ENCODE results near the gene SLC15A1. TPM values are rescaled to one million over a fixed set of nuclear protein-coding genes. Genes with fewer than 3 reads are reported as not detected.

Gene SLC15A1
- total RNA-seq, 5 donors from 2014 or later (not counting 1 experiment from before 2014, with no cell fraction given): 0.10 to 0.18 TPM; not detected in 3

DNA sequence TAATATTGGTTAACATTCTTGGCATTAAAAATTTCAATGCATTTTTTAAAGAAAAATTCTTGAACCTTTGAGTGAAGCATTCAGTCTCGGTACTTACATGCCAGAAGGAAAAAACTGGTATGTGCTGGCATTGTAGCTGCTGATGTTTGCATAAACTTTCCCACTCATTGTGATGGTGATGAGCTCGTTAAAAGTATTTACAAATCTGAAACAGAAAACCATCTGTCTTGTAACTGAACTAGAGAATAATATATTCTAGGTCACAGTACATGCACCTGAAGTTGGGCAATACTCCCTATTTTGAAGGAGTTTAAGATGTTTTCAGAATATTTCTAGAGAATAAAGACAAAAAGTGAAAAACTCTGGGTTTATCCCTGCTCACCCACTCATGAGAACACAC lies 64.1 kb downstream of the SLC15A1 start:
- POLR2A ChIA-PET: no interaction called here

DNA sequence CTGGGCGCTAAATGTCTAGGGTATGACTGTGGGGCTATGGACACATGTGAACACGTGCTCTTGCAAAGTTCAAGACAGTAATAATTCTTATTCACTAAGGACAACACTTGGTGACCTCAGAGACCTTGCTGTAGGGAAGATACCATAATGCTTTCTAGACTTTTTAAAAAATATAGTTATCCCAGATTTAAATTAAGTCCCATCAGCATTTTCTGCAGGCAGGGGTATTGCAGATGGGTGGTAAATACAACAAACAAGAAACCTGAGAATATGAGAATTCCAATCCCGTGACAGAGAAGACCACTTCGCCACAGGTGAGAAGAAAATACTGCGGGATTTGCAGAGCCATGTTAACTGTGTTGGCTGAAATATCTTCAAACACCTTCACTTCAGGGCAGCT lies 65.2 kb downstream of the SLC15A1 start:
- Histone ChIP-seq H3K36me3 (ENCODE audit: control insufficient read depth in 2 of 2, extremely low read depth in 1 of 2, insufficient read depth in 1 of 2, low read length in 1 of 2) (no peaks in the 10 kb centered on the region), H3K4me3 (ENCODE audit: control insufficient read depth in 1 of 2, extremely low read depth in 1 of 2, low read length in 1 of 2) (no peak overlapping the region), H3K27me3 (replicated peaks in 1 of 2; ENCODE audit: control insufficient read depth in 2 of 2, extremely low read depth in 1 of 2, insufficient read depth in 2 of 2, low read length in 1 of 2) (peaks cover 0 to 5% of the 10 kb centered on the region in 2 experiments), H3K27ac (ENCODE audit: low read length) (no peak overlapping the region), H3K4me1 (ENCODE audit: control insufficient read depth in 1 of 2, extremely low read depth in 1 of 2, insufficient read depth in 2 of 2, low read length in 2 of 2) (no peaks in the 10 kb centered on the region), H3K9me3 (no peaks in the 10 kb centered on the region)
- Mint-ChIP-seq H3K4me3 (no peak overlapping the region), H3K9me3 (no peaks in the 10 kb centered on the region), H3K27ac (no peak overlapping the region), H3K4me1 (no peaks in the 10 kb centered on the region), H3K27me3 (peaks cover 9 to 13% of the 10 kb centered on the region in 2 donors), H3K36me3 (no peaks in the 10 kb centered on the region)
- ChIA-PET POLR2A (no interaction called here), CTCF (no interaction called here)
- no CpG with 5 or more reads among the region's 5 CpGs for WGBS (ENCODE audit: insufficient coverage)
- no peak for DNase-seq
- no peak for ATAC-seq (replicated peaks in 1 of 4)

More for the DNA sequence above, 64.1 kb downstream of the SLC15A1 start:
- Mint-ChIP-seq H3K4me3 (no peak overlapping the region), H3K4me1 (no peaks in the 10 kb centered on the region), H3K36me3 (no peaks in the 10 kb centered on the region), H3K27ac (no peak overlapping the region), H3K27me3 (peaks cover 8 to 12% of the 10 kb centered on the region in 2 donors), H3K9me3 (no peaks in the 10 kb centered on the region)
- no peaks in the 10 kb centered on the region for H3K4me1 ChIP-seq (ENCODE audit: control insufficient read depth in 1 of 2, extremely low read depth in 1 of 2, insufficient read depth in 2 of 2, low read length in 2 of 2)
- CTCF ChIA-PET: no interaction called here
- H3K9me3 ChIP-seq: no peaks in the 10 kb centered on the region
- no peak overlapping the region for H3K27ac ChIP-seq (ENCODE audit: low read length)
- no peak for ATAC-seq (replicated peaks in 1 of 4)
- H3K36me3 ChIP-seq (ENCODE audit: control insufficient read depth in 2 of 2, extremely low read depth in 1 of 2, insufficient read depth in 1 of 2, low read length in 1 of 2): no peaks in the 10 kb centered on the region
- H3K4me3 ChIP-seq (ENCODE audit: control insufficient read depth in 1 of 2, extremely low read depth in 1 of 2, low read length in 1 of 2): no peak overlapping the region
- 67% methylated on average over 1 of the region's 2 CpGs for WGBS (ENCODE audit: insufficient coverage)
- peaks cover 0 to 5% of the 10 kb centered on the region in 2 experiments for H3K27me3 ChIP-seq (replicated peaks in 1 of 2; ENCODE audit: control insufficient read depth in 2 of 2, extremely low read depth in 1 of 2, insufficient read depth in 2 of 2, low read length in 1 of 2)
- no peak for DNase-seq

DNA sequence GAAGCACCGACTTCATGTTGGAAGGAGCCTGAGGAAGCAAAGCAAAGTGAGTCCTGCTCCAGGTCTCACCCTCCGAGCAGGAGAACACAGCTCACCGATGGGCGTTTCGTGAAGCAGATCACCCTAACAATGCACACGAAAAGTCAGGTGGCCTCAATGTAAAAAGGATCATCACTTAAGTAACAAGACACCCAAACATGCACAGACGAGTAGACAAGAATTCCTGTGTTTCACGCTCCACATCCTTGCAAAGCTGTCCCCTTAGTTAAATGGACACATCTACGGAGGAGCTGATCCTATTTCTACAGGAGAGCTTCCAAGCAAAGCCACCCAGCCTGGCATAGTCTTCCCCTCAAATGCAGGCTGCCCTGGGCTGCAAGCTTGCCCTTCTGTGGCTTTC lies 66.2 kb downstream of the SLC15A1 start:
- Histone ChIP-seq H3K27me3 (replicated peaks in 1 of 2; ENCODE audit: control insufficient read depth in 2 of 2, extremely low read depth in 1 of 2, insufficient read depth in 2 of 2, low read length in 1 of 2) (peaks cover 0 to 5% of the 10 kb centered on the region in 2 experiments), H3K27ac (ENCODE audit: low read length) (no peak overlapping the region), H3K4me3 (ENCODE audit: control insufficient read depth in 1 of 2, extremely low read depth in 1 of 2, low read length in 1 of 2) (no peak overlapping the region), H3K36me3 (ENCODE audit: control insufficient read depth in 2 of 2, extremely low read depth in 1 of 2, insufficient read depth in 1 of 2, low read length in 1 of 2) (no peaks in the 10 kb centered on the region), H3K4me1 (ENCODE audit: control insufficient read depth in 1 of 2, extremely low read depth in 1 of 2, insufficient read depth in 2 of 2, low read length in 2 of 2) (no peaks in the 10 kb centered on the region), H3K9me3 (no peaks in the 10 kb centered on the region)
- no peak for ATAC-seq (replicated peaks in 1 of 4)
- H3K27me3 Mint-ChIP-seq: peaks cover 10 to 13% of the 10 kb centered on the region in 2 donors
- CTCF ChIA-PET: interaction anchor here in 1 of 2 donors (0.6 kb wide), 3 partner anchors 83 to 1780 kb away, joined by 3 to 4 read pairs (median 3); no protein-coding TSS in a partner anchor
- no peak for DNase-seq
- H3K4me3 Mint-ChIP-seq: no peak overlapping the region
- no peak overlapping the region for H3K27ac Mint-ChIP-seq
- H3K36me3 Mint-ChIP-seq: no peaks in the 10 kb centered on the region
- WGBS (ENCODE audit: insufficient coverage): 89% methylated on average over 9 of the region's 9 CpGs
- no peaks in the 10 kb centered on the region for H3K4me1 Mint-ChIP-seq
- POLR2A ChIA-PET: interaction anchor here in 1 of 2 donors (0.6 kb wide), 1 partner anchor 1798 kb away, joined by 6 read pairs; no protein-coding TSS in a partner anchor
- no peaks in the 10 kb centered on the region for H3K9me3 Mint-ChIP-seq

DNA sequence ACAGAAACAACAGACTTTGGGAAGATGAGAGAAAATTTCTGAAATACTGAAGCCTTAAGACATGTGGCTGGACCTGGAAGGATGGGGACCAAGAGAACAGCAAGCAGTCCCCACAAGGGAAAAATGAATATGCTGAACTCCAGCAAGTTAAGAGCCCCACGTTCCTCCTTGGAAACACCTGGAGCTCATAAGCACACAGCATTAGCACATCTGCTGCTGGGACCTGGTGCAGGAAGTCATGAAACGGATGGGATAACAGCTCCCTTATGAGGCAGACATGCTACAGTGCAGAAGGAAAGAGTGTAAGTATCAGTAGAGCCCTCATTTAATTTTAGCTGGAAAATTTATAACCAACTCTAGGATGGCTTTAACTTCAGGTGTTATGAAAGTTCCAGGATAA lies 67.3 kb downstream of the SLC15A1 start:
- POLR2A ChIA-PET: no interaction called here
- no CpG with 5 or more reads among the region's 2 CpGs for WGBS (ENCODE audit: insufficient coverage)
- H3K4me1 Mint-ChIP-seq: no peaks in the 10 kb centered on the region
- Histone ChIP-seq H3K27ac (ENCODE audit: low read length) (no peak overlapping the region), H3K9me3 (no peaks in the 10 kb centered on the region), H3K4me3 (ENCODE audit: control insufficient read depth in 1 of 2, extremely low read depth in 1 of 2, low read length in 1 of 2) (no peak overlapping the region), H3K27me3 (replicated peaks in 1 of 2; ENCODE audit: control insufficient read depth in 2 of 2, extremely low read depth in 1 of 2, insufficient read depth in 2 of 2, low read length in 1 of 2) (peaks cover 0 to 5% of the 10 kb centered on the region in 2 experiments), H3K36me3 (ENCODE audit: control insufficient read depth in 2 of 2, extremely low read depth in 1 of 2, insufficient read depth in 1 of 2, low read length in 1 of 2) (no peaks in the 10 kb centered on the region), H3K4me1 (ENCODE audit: control insufficient read depth in 1 of 2, extremely low read depth in 1 of 2, insufficient read depth in 2 of 2, low read length in 2 of 2) (no peaks in the 10 kb centered on the region)
- H3K27me3 Mint-ChIP-seq: peaks cover 10 to 13% of the 10 kb centered on the region in 2 donors
- ATAC-seq (replicated peaks in 1 of 4) (no peak), DNase-seq (no peak)
- H3K36me3 Mint-ChIP-seq: no peaks in the 10 kb centered on the region
- H3K9me3 Mint-ChIP-seq: no peaks in the 10 kb centered on the region
- CTCF ChIA-PET: interaction anchor here (0.7 to 0.9 kb wide), 2 partner anchors 14 to 17 kb away, joined by 3 to 4 read pairs; no protein-coding TSS in a partner anchor
- no peak overlapping the region for H3K27ac Mint-ChIP-seq
- H3K4me3 Mint-ChIP-seq: no peak overlapping the region

DNA sequence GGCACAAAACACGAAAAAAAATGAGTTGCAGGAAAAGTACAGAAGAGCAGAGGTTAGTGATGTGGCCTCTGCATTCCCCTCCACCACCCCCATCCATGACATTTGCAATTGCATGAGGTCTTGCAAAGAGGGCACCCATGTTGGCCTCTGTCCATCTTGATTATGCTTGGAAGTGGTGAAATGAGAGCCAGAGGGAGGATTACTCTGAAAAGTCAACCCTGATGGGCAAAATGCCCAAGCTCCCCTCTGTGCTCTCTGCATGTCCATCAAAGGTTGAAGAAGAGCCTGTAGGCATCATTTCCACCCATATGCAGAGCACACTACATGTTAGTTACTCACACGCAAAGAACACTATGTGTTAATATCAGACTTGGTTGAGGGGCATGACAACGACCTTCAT lies 71.4 kb downstream of the SLC15A1 start:
- H3K4me3 ChIP-seq (ENCODE audit: control insufficient read depth in 1 of 2, extremely low read depth in 1 of 2, low read length in 1 of 2): no peak overlapping the region
- Mint-ChIP-seq H3K27me3 (peaks cover 7 to 13% of the 10 kb centered on the region in 2 donors), H3K9me3 (no peaks in the 10 kb centered on the region), H3K27ac (no peak overlapping the region), H3K4me3 (no peak overlapping the region), H3K36me3 (no peaks in the 10 kb centered on the region), H3K4me1 (no peaks in the 10 kb centered on the region)
- H3K9me3 ChIP-seq: no peaks in the 10 kb centered on the region
- DNase-seq: no peak
- H3K4me1 ChIP-seq (ENCODE audit: control insufficient read depth in 1 of 2, extremely low read depth in 1 of 2, insufficient read depth in 2 of 2, low read length in 2 of 2): no peaks in the 10 kb centered on the region
- H3K36me3 ChIP-seq (ENCODE audit: control insufficient read depth in 2 of 2, extremely low read depth in 1 of 2, insufficient read depth in 1 of 2, low read length in 1 of 2): no peaks in the 10 kb centered on the region
- no peak overlapping the region for H3K27ac ChIP-seq (ENCODE audit: low read length)
- peaks cover 0 to 5% of the 10 kb centered on the region in 2 experiments for H3K27me3 ChIP-seq (replicated peaks in 1 of 2; ENCODE audit: control insufficient read depth in 2 of 2, extremely low read depth in 1 of 2, insufficient read depth in 2 of 2, low read length in 1 of 2)
- POLR2A ChIA-PET: no interaction called here
- WGBS (ENCODE audit: insufficient coverage): no CpG with 5 or more reads among the region's 3 CpGs
- ATAC-seq (replicated peaks in 1 of 4): no peak
- CTCF ChIA-PET: no interaction called here

DNA sequence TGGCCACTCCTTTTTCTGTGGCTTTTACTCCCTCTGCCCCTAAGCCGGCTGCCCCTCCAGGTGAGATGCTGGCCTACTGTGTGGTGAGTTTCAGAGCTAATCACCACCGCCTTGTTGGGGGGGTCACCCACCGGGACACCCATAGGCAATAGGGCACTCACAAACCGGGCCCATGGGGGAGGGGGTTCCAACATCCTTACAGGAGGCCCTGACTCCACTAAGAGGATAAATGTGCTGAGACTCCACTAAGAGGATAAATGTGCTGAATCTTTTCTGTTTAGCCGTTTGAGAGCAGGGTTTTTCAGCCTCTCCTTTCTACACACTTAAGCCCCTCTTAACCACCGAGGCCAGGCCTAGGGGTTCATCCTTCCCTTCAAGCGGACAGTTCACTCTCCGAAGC lies 73.7 kb downstream of the SLC15A1 start:
- Mint-ChIP-seq H3K36me3 (no peaks in the 10 kb centered on the region), H3K4me3 (no peak overlapping the region), H3K9me3 (no peaks in the 10 kb centered on the region), H3K27me3 (peaks cover 1 to 3% of the 10 kb centered on the region in 2 donors), H3K27ac (no peak overlapping the region), H3K4me1 (no peaks in the 10 kb centered on the region)
- Histone ChIP-seq H3K4me3 (ENCODE audit: control insufficient read depth in 1 of 2, extremely low read depth in 1 of 2, low read length in 1 of 2) (no peak overlapping the region), H3K27ac (ENCODE audit: low read length) (no peak overlapping the region), H3K36me3 (ENCODE audit: control insufficient read depth in 2 of 2, extremely low read depth in 1 of 2, insufficient read depth in 1 of 2, low read length in 1 of 2) (no peaks in the 10 kb centered on the region), H3K27me3 (replicated peaks in 1 of 2; ENCODE audit: control insufficient read depth in 2 of 2, extremely low read depth in 1 of 2, insufficient read depth in 2 of 2, low read length in 1 of 2) (peaks cover 0 to 6% of the 10 kb centered on the region in 2 experiments), H3K9me3 (no peaks in the 10 kb centered on the region), H3K4me1 (ENCODE audit: control insufficient read depth in 1 of 2, extremely low read depth in 1 of 2, insufficient read depth in 2 of 2, low read length in 2 of 2) (no peaks in the 10 kb centered on the region)
- POLR2A ChIA-PET: no interaction called here
- whole genome bisulfite sequencing (ENCODE audit: insufficient coverage): 83% methylated on average over 2 of the region's 8 CpGs
- CTCF ChIA-PET: no interaction called here
- no peak for DNase-seq
- no peak for ATAC-seq (replicated peaks in 1 of 4)

DNA sequence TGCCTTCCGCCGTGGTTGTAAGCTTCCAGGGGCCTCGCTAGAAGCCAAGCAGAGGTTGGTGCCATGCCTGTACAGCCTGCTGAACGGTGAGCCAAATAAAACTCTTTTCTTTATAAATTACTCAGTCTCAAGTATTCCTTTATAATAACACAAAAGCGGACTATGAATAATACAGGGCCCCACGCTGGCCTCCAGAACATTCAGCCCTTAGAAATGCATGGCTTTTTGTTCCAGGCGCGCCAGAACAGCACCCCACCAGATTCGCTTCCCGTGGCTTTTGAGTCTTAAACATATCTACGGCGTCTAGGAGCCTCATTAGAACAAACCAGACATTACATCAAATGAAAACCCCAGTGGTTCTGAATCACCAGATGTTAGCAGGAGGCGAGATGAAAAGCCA lies 75.1 kb downstream of the SLC15A1 start:
- WGBS (ENCODE audit: insufficient coverage): 84% methylated on average over 11 of the region's 13 CpGs
- Histone ChIP-seq H3K4me3 (ENCODE audit: control insufficient read depth in 1 of 2, extremely low read depth in 1 of 2, low read length in 1 of 2) (no peak overlapping the region), H3K9me3 (no peaks in the 10 kb centered on the region), H3K27me3 (replicated peaks in 1 of 2; ENCODE audit: control insufficient read depth in 2 of 2, extremely low read depth in 1 of 2, insufficient read depth in 2 of 2, low read length in 1 of 2) (peaks cover 0 to 6% of the 10 kb centered on the region in 2 experiments), H3K4me1 (ENCODE audit: control insufficient read depth in 1 of 2, extremely low read depth in 1 of 2, insufficient read depth in 2 of 2, low read length in 2 of 2) (peaks cover 0 to 5% of the 10 kb centered on the region in 2 experiments), H3K27ac (ENCODE audit: low read length) (no peak overlapping the region), H3K36me3 (ENCODE audit: control insufficient read depth in 2 of 2, extremely low read depth in 1 of 2, insufficient read depth in 1 of 2, low read length in 1 of 2) (no peaks in the 10 kb centered on the region)
- POLR2A ChIA-PET: no interaction called here
- no peak for ATAC-seq (replicated peaks in 1 of 4)
- Mint-ChIP-seq H3K36me3 (no peaks in the 10 kb centered on the region), H3K4me3 (no peak overlapping the region), H3K9me3 (no peaks in the 10 kb centered on the region), H3K27me3 (peaks cover 0 to 1% of the 10 kb centered on the region in 2 donors), H3K27ac (no peak overlapping the region), H3K4me1 (peaks cover 0 to 7% (median 3%) of the 10 kb centered on the region in 3 donors)
- CTCF ChIA-PET: no interaction called here
- no peak for DNase-seq

Measured in T-cell (primary cell).